Aorta (tissue), 5 donors: Measurements from ENCODE around the gene TSC22D2. TPM values are rescaled to one million over a fixed set of nuclear protein-coding genes. Genes with fewer than 3 reads are reported as not detected.

Experiments
- ATAC-seq: fragments of 200-7000 bp; cut with Tn5 transposase; one replicate; pipeline ENCODE4 v1.9.1; 2022; ENCODE audit warnings: moderate library complexity; ENCODE audit not compliant: low FRiP score
- DNase-seq, 2 donors: peaks; one replicate each; pipeline ENCODE4 v3.0.0-alpha.2; 2020
- H3K27ac ChIP-seq, 2 donors: one replicate each; pipeline ENCODE4 v1.5.1; 2013; ENCODE audit warnings: low read length in 2 of 2, mild to moderate bottlenecking in 2 of 2, moderate library complexity in 2 of 2, control low read depth in 1 of 2, inconsistent platforms in 1 of 2, low read depth in 1 of 2
- H3K27me3 ChIP-seq, 2 donors: one replicate each; pipeline ENCODE4 v1.6.1; 2013; ENCODE audit warnings: control low read depth in 1 of 2, low read length in 1 of 2, mild to moderate bottlenecking in 1 of 2, moderate library complexity in 1 of 2; ENCODE audit not compliant: insufficient read depth in 2 of 2, control insufficient read depth in 1 of 2
- H3K36me3 ChIP-seq, 2 donors: one replicate each; pipeline ENCODE4 v1.6.1; 2013; ENCODE audit warnings: control low read depth in 1 of 2, low read length in 1 of 2, mild to moderate bottlenecking in 1 of 2; ENCODE audit not compliant: insufficient read depth in 2 of 2, control insufficient read depth in 1 of 2
- H3K4me1 ChIP-seq, 2 donors: one replicate each; pipeline ENCODE4 v1.6.1; 2013; ENCODE audit warnings: low read length in 2 of 2, control low read depth in 1 of 2, mild to moderate bottlenecking in 1 of 2, moderate library complexity in 1 of 2; ENCODE audit not compliant: insufficient read depth in 2 of 2, control insufficient read depth in 1 of 2
- H3K4me3 ChIP-seq, 2 donors: one replicate each; pipeline ENCODE4 v1.5.1; 2013; ENCODE audit warnings: low read length in 2 of 2, control low read depth in 1 of 2, mild to moderate bottlenecking in 1 of 2
- H3K9me3 ChIP-seq: one replicate; pipeline ENCODE4 v1.6.1; 2013; ENCODE audit warnings: mild to moderate bottlenecking, low read length; ENCODE audit not compliant: control insufficient read depth
- WGBS, 2 donors: extraction: QIAGEN DNeasy Blood & Tissue Kit; methylation state at CpG; one replicate each; pipeline ENCODE4 v1.1.7; 2013; 5-methylcytosine and 5-hydroxymethylcytosine counted together
- intact Hi-C, 2 donors: fragments of 100-400 bp; cut with DNase I; formaldehyde crosslinking; loops; one replicate each; pipeline versions ENCODE4 v1.14.2 to v1.15.0; 2022
- polyA plus RNA-seq, 2 donors: library from polyadenylated mRNA; stranded (reverse); fragments of 200-250 nt; gene quantifications; one replicate each; pipeline ENCODE4 v1.2.3, GENCODE V29; 2013
- total RNA-seq, 2 donors: library from RNA; stranded (reverse); fragmentation: NEBNext Ultra II Directional; extraction: Animal tissue kit (Norgen Biotek cat#: 25700); gene quantifications; one replicate each; pipeline ENCODE4 v1.2.1, GENCODE V29; 2021
- donor health status: healthy with polysubstance abuse.
- donor health status: Bipolar disorder and iron deficiency.
- donor health status: DM: no; HTN: no; CAD: no.
- donor health status: DM: no; HTN: no; CAD: no.
- donor health status: DM: yes; HTN: yes; CAD: no.

Gene TSC22D2
- total and polyA plus RNA-seq, 4 donors: 10.6 to 64.7 (median 27.7) TPM

DNA sequence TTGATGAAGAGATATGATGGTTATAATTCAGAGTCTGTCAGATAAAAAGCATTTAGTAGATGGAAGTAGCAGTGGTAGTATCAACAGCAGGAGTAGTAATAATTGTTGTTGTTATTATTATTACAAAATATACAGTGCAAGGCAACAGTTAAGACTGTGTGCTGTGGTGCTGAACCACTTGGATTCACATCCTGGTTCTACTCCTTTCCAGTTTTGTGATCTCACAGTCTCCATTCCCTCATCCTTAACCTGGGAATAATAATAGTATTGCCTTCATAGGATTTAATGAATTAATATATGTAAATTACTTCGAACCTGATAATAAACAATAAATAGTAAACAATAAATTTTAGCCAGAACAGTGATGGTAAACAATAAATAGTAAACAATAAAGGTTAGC lies 37.1 kb upstream of the TSC22D2 start:
- peak overlapping the region; percentile 63 to 82 for H3K27ac ChIP-seq
- H3K4me1 ChIP-seq: no peaks in the 10 kb centered on the region
- intact Hi-C loops: loop anchor here (1.0 to 5.0 kb wide), 3 partner anchors 21 to 38 kb away; partner anchors contain the start of gene TSC22D2 (in 2 of the 2)
- WGBS, 2 donors: 60 to 68% methylated on average over 1 of the region's 1 CpG
- no peak overlapping the region for H3K4me3 ChIP-seq
- H3K27me3 ChIP-seq: no peaks in the 10 kb centered on the region
- ATAC-seq: no peak
- H3K36me3 ChIP-seq: no peaks in the 10 kb centered on the region
- H3K9me3 ChIP-seq: no peaks in the 10 kb centered on the region
- no peak for DNase-seq

DNA sequence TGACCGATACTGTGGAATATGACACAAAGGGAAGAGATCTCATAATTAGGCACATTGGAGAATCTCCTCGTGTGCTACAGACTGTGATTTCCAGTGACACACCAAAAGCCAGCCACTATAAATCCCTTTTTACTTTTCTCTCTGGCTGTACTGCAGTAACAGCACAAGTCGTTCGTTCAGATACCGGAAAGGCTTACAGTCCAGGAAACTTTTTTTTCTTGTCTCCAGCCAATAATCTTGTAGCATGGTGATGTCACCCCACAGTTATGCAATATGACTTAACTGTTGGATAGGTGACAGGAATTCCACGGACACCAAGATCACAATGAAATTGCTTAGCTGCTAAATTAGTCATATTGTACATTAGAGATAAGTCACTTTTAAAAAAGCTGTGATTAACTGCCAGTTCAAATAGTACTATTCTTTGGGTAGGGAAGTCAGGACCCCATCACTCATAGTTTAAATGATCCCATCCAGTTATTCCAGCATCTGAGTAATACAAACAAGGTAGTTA lies 36.3 kb upstream of the TSC22D2 start:
- no peaks in the 10 kb centered on the region for H3K9me3 ChIP-seq
- whole genome bisulfite sequencing, 2 donors: 3 to 5% methylated on average over 6 of the region's 6 CpGs
- no peaks in the 10 kb centered on the region for H3K4me1 ChIP-seq
- DNase-seq (no peak), ATAC-seq (peak; percentile 93)
- no peaks in the 10 kb centered on the region for H3K27me3 ChIP-seq
- H3K36me3 ChIP-seq: no peaks in the 10 kb centered on the region
- intact Hi-C loops: loop anchor here (2.0 to 5.0 kb wide), 2 partner anchors 36 to 37 kb away; partner anchors contain the start of gene TSC22D2 (in 2 of the 2)
- H3K4me3 ChIP-seq: peak overlapping the region in 1 of 2 donors; percentile 34
- H3K27ac ChIP-seq: peak overlapping the region; percentile 82 to 84

DNA sequence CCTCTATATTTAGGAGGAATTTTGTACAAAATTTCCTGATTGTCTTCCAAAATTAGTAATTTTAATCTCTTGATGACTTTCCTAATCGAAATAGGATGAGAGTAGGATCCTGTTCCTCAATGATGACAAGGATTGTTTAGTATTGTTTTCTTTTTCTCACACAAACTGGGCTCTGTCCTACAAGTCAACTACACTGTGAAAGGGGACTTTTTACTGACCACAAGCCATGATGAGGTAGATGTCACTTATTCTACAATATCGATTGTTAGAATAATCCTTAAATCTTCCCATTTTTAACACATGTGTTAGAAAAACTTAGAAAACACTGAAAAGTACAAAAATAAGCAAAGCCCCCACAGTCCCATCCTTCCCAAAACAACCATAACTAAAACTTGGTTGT lies 35.8 kb upstream of the TSC22D2 start:
- Histone ChIP-seq H3K27ac (no peak overlapping the region), H3K4me3 (no peak overlapping the region), H3K4me1 (no peaks in the 10 kb centered on the region), H3K27me3 (no peaks in the 10 kb centered on the region), H3K9me3 (no peaks in the 10 kb centered on the region), H3K36me3 (no peaks in the 10 kb centered on the region)
- no peak for DNase-seq
- WGBS, 2 donors: 28 to 34% methylated on average over 2 of the region's 2 CpGs
- intact Hi-C loops: loop anchor here in 1 of 2 donors (5.0 kb wide), 1 partner anchor 35 kb away; the partner anchor contains the start of gene TSC22D2
- ATAC-seq: no peak

DNA sequence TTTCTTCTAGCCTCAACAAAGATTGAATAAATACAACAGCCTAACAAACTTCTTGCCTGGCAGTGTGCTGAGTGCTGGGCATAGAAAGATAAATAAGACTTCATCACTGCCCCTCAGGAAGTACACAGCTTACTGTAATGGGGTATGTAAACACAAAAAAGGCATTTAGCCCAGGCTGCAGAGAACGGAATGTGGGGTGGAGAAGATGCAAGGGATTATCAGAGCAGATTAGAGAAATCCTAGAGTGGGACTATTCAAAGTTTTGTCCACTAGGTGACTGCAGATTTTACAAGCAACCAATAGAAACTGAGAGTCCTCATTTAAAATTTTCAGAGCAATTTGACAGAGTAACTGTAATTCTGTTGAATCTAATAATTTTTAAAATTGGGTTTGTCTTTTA lies 35.4 kb upstream of the TSC22D2 start:
- ATAC-seq (no peak), DNase-seq (no peak)
- Histone ChIP-seq H3K27me3 (no peaks in the 10 kb centered on the region), H3K4me3 (no peak overlapping the region), H3K9me3 (no peaks in the 10 kb centered on the region), H3K4me1 (no peaks in the 10 kb centered on the region), H3K36me3 (no peaks in the 10 kb centered on the region), H3K27ac (no peak overlapping the region)
- WGBS, 2 donors: 15 to 18% methylated on average over 1 of the region's 1 CpG
- intact Hi-C loops: loop anchor here in 1 of 2 donors (5.0 kb wide), 1 partner anchor 35 kb away; the partner anchor contains the start of gene TSC22D2

DNA sequence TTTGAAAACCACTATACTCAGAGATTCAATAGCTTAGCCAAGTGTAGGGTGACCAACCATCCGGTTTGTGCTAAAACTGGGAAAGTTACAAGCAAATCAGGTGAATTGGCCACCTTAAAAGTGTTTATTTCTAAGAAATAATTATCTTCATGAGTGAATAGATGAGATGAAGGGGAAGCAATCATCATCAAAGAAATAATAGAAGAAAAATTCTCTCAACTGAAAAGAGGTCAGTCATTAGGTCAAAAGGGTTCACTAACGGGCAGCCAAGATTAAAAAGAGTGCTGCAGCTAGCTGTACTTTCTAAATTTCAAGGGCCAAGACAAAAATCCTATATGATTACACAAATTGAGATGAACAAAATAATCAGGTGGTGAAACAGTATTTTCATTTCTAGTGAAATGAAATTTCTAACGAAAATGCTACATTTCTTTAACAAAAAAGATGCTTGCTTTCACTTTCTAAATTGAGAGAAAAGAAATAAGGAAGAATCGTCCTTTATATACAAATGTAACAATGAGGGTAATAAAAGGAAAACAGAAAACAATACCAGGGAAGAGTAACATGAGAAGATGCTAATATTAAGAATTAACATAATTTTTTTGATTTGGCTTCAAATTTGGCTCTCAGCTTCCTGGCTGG lies 34.7 kb upstream of the TSC22D2 start:
- intact Hi-C loops: loop anchor here in 1 of 2 donors (5.0 kb wide), 1 partner anchor 34 kb away; the partner anchor contains the start of gene TSC22D2
- H3K4me3 ChIP-seq: no peak overlapping the region
- ATAC-seq: no peak
- WGBS, 2 donors: 90 to 91% methylated on average over 4 of the region's 4 CpGs
- no peak for DNase-seq
- H3K27ac ChIP-seq: no peak overlapping the region
- no peaks in the 10 kb centered on the region for H3K9me3 ChIP-seq
- H3K4me1 ChIP-seq: no peaks in the 10 kb centered on the region
- no peaks in the 10 kb centered on the region for H3K36me3 ChIP-seq
- H3K27me3 ChIP-seq: no peaks in the 10 kb centered on the region

DNA sequence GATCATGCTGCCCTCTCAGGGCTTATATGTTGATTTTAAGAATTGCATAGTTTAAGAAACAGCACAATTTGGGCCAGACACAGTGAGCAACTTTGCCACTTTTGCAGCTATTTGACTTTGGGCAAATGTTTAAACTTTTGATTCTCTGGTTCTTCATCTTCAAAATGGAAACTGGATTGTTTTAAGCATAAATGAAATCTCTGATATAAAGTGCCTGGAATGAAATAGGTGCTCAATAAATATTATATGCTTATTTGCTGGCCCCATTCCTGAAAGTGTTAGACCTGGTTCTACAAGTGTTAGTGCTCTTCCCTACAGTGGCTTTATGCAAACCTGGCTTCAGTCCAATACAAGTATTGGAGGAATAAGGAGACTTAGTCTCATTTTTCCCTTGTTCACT lies 33.1 kb upstream of the TSC22D2 start:
- Histone ChIP-seq H3K9me3 (no peaks in the 10 kb centered on the region), H3K36me3 (no peaks in the 10 kb centered on the region), H3K4me3 (no peak overlapping the region), H3K4me1 (no peaks in the 10 kb centered on the region), H3K27me3 (no peaks in the 10 kb centered on the region), H3K27ac (no peak overlapping the region)
- intact Hi-C loops: loop anchor here in 1 of 2 donors (5.0 kb wide), 1 partner anchor 32 kb away; the partner anchor contains the start of gene TSC22D2
- DNase-seq (no peak), ATAC-seq (no peak)

DNA sequence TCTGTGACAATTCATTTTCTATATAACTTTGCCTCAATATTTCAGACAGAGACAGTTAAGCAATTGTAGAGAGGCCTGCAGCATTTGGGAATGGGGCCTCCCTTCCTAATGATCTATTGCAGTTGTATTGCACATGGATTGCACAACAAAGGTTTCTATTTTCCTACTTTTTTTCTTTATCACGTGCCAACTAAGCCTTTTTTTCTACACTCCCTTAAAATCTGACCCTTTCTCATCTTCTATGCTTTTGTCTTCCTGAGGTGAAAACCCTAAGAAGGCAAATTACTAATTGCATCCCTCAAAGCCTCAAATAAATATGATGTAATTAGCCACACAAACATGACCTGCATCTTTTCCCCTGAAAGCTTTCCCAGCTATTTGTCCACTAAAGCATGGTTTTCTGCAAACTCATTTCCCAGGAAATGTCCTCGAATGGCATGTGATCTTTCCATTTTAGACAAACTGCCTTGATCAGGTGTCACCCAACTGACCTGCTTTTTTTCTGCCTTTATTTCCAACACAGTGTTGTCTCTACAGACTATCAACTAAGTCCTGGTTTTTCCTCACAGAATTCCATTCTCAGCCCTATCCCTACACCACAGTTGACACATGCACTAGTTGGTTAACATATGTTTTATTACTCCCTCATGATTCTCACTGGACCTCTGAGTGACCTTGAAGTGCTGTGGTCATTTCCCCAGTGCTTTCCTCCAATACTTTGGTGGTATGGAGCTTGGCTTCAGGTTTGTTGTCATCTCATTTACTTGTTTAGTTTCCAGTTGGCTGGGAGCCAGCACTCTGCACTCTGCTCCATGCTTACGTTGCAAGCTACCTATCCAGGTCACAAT lies 31.9 kb upstream of the TSC22D2 start:
- Histone ChIP-seq H3K9me3 (no peaks in the 10 kb centered on the region), H3K27me3 (no peaks in the 10 kb centered on the region), H3K4me1 (no peaks in the 10 kb centered on the region), H3K4me3 (no peak overlapping the region), H3K27ac (no peak overlapping the region), H3K36me3 (no peaks in the 10 kb centered on the region)
- ATAC-seq: no peak
- intact Hi-C loops: no loop called here
- WGBS, 2 donors: 64 to 65% methylated on average over 3 of the region's 3 CpGs
- no peak for DNase-seq

DNA sequence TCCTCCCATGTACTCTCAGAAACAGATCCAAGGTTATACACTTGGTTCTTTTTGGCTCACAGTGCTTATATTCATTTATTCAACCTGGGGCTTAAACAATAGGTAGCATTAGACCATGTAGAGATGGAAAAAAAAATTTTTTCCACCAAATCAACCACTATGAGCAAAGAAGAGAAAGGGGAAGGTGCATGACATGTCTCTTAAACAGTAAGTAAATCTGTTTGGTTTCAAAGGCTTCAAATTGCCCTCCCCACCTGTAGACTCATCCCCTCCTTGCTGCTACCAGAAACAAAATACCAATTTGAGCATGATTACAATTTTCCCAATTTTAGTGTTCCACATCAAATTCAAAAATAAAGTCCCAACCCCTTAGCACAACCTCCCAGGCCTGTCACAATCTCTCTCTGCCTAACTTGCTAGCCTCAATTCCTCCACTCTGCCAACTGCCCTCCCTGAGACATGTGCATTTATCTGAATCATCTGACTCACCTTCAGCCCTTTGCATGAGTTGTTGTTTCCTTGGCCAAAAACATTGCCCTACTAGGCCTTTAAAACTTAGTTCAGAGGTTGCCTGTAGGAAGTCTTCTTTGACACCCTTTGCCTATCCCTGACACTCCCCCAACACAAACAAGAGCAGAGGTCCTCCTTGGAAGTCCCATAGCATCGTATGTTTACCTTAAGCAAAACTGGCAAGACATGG lies 30.3 kb upstream of the TSC22D2 start:
- ATAC-seq: no peak
- intact Hi-C loops: no loop called here
- Histone ChIP-seq H3K27ac (no peak overlapping the region), H3K4me3 (no peak overlapping the region), H3K36me3 (no peaks in the 10 kb centered on the region), H3K9me3 (no peaks in the 10 kb centered on the region), H3K27me3 (no peaks in the 10 kb centered on the region), H3K4me1 (no peaks in the 10 kb centered on the region)
- 84 to 86% methylated on average over 1 of the region's 1 CpG for WGBS, 2 donors
- no peak for DNase-seq
